Fibroblast of lung (primary cell): ENCODE measurements around the gene DNER. TPM values are rescaled to one million over a fixed set of nuclear protein-coding genes. Genes with fewer than 3 reads are reported as not detected.

Source experiments
- DNase-seq, 2 donors: peaks; one replicate each; pipeline versions ENCODE4 v3.0.0 to v3.0.0-alpha.2; 2010; ENCODE audit warnings: low read depth in 2 of 2
- H2AFZ ChIP-seq: 2 replicates; pipeline ENCODE4 v1.5.1; 2012; ENCODE audit warnings: low read length, control low read depth, inconsistent platforms
- H3K27ac ChIP-seq: 2 replicates; pipeline ENCODE4 v1.5.1; 2011; ENCODE audit warnings: low read length, control low read depth; ENCODE audit not compliant: insufficient read depth
- H3K27me3 ChIP-seq: 2 replicates; pipeline ENCODE4 v1.5.1; 2011; ENCODE audit warnings: mild to moderate bottlenecking, low read length; ENCODE audit not compliant: control insufficient read depth, insufficient read depth
- H3K36me3 ChIP-seq: 2 replicates; pipeline ENCODE4 v1.5.1; 2011; ENCODE audit warnings: low read length; ENCODE audit not compliant: control insufficient read depth, insufficient read depth
- H3K4me1 ChIP-seq: 2 replicates; pipeline ENCODE4 v1.5.1; 2011; ENCODE audit warnings: low read length; ENCODE audit not compliant: control insufficient read depth, insufficient read depth; ENCODE audit errors: extremely low read depth
- H3K4me2 ChIP-seq: 2 replicates; pipeline ENCODE4 v1.5.1; 2011; ENCODE audit warnings: low read length, control low read depth; ENCODE audit not compliant: insufficient read depth; ENCODE audit errors: extremely low read depth
- H3K4me3 ChIP-seq, 4 experiments: fragments of 200-600 bp in 1 of 4; sonication (generic) in 1 of 4; replicated peaks in 1 of 4; 2 replicates each; pipeline ENCODE4 v1.5.1; 2011 to 2016; ENCODE audit warnings: low read length in 4 of 4, low read depth in 3 of 4, mild to moderate bottlenecking in 3 of 4, control low read depth in 2 of 4, inconsistent platforms in 1 of 4, mixed read lengths in 1 of 4; ENCODE audit not compliant: insufficient read depth in 1 of 4; ENCODE audit errors: control extremely low read depth in 1 of 4
- H3K79me2 ChIP-seq: 2 replicates; pipeline ENCODE4 v1.5.1; 2012; ENCODE audit warnings: mild to moderate bottlenecking, low read length, inconsistent platforms; ENCODE audit not compliant: control insufficient read depth, insufficient read depth
- H3K9ac ChIP-seq: 2 replicates; pipeline ENCODE4 v1.5.1; 2011; ENCODE audit warnings: mild to moderate bottlenecking, low read length, control low read depth; ENCODE audit not compliant: insufficient read depth
- H3K9me3 ChIP-seq: 2 replicates; pipeline ENCODE4 v1.5.1; 2012; ENCODE audit warnings: low read depth, low read length; ENCODE audit not compliant: control insufficient read depth, insufficient read depth
- H4K20me1 ChIP-seq: 2 replicates; pipeline ENCODE4 v1.5.1; 2011; ENCODE audit warnings: low read length; ENCODE audit not compliant: control insufficient read depth, insufficient read depth; ENCODE audit errors: extremely low read depth
- EZH2 ChIP-seq: IDR thresholded peaks from 2 replicates; pipeline ENCODE4 v1.5.1; 2012; ENCODE audit warnings: low read length, control low read depth, mild to moderate bottlenecking; ENCODE audit errors: missing control alignments
- polyA plus RNA-seq, 2 donors: library from polyadenylated mRNA; depleted of rRNA in 1 of 2; stranded (reverse) in 1 of 2; unstranded in 1 of 2; fragments of >200 nt; gene quantifications; 2 replicates each; pipeline ENCODE4 v1.2.1, GENCODE V29; 2011 to 2012; ENCODE audit warnings: missing spikeins in 1 of 2
- total RNA-seq: library from RNA; depleted of rRNA; stranded (reverse); fragments of >200 nt; gene quantifications from 2 replicates; pipeline ENCODE4 v1.2.1, GENCODE V29; 2014
- TF ChIP-seq, protein P1 (sequence below), 2 donors: IDR thresholded peaks in 1 of 2; conservative IDR thresholded peaks in 1 of 2; 1 replicate in 1 of 2; 2 replicates in 1 of 2; pipeline ENCODE4 v1.5.1; 2011 to 2012; ENCODE audit warnings: low read length in 2 of 2, control low read depth in 1 of 2, inconsistent platforms in 1 of 2, low read depth in 1 of 2, mild to moderate bottlenecking in 1 of 2

DNER gene
- total and polyA plus RNA-seq, 2 donors (not counting 1 experiment from before 2014, with no cell fraction given), result 0.33 to 0.43 TPM

DNA sequence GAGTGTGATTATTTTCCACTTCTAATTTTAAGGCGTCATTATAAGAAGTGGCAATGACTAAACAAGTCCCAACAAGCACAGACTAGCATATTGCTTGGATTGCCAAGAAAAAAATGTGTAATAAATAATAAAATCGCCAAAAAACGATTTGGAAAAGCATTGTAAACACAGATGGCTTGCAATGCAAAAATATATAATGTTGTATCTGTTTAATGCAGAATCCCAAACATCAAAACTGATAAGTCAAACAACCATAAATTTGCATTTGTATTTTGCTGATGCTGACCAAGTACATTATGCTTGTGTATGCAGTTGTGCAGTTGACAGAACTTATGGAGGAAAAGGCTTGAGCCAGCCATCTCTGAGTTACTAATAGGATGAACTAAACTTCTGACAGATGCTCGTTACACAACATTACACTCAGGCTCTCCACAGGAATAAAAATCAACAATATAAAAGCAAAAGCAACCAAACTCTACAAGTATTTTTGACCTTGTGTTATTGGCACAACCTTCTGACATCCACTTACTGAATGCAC, 68.1 kb downstream of the DNER start:
- Histone ChIP-seq H3K4me3 (no peak overlapping the region), H3K79me2 (no peaks in the 10 kb centered on the region), H3K9me3 (no peaks in the 10 kb centered on the region), H3K36me3 (no peaks in the 10 kb centered on the region), H3K9ac (no peak overlapping the region), H3K27me3 (no peaks in the 10 kb centered on the region), H3K4me2 (no peak overlapping the region), H3K27ac (no peak overlapping the region), H2AFZ (no peak overlapping the region), H4K20me1 (no peaks in the 10 kb centered on the region), H3K4me1 (no peaks in the 10 kb centered on the region)
- DNase-seq, result no peak
- no peak for TF ChIP-seq EZH2
- TF ChIP-seq, protein P1, sequence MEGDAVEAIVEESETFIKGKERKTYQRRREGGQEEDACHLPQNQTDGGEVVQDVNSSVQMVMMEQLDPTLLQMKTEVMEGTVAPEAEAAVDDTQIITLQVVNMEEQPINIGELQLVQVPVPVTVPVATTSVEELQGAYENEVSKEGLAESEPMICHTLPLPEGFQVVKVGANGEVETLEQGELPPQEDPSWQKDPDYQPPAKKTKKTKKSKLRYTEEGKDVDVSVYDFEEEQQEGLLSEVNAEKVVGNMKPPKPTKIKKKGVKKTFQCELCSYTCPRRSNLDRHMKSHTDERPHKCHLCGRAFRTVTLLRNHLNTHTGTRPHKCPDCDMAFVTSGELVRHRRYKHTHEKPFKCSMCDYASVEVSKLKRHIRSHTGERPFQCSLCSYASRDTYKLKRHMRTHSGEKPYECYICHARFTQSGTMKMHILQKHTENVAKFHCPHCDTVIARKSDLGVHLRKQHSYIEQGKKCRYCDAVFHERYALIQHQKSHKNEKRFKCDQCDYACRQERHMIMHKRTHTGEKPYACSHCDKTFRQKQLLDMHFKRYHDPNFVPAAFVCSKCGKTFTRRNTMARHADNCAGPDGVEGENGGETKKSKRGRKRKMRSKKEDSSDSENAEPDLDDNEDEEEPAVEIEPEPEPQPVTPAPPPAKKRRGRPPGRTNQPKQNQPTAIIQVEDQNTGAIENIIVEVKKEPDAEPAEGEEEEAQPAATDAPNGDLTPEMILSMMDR (conservative IDR thresholded peaks at IDR 0.05 in 1 of 2, IDR thresholded peaks at IDR 0.05 in 1 of 2; ENCODE audit: low read depth in 1 of 2, low read length in 2 of 2), result no peak

DNA sequence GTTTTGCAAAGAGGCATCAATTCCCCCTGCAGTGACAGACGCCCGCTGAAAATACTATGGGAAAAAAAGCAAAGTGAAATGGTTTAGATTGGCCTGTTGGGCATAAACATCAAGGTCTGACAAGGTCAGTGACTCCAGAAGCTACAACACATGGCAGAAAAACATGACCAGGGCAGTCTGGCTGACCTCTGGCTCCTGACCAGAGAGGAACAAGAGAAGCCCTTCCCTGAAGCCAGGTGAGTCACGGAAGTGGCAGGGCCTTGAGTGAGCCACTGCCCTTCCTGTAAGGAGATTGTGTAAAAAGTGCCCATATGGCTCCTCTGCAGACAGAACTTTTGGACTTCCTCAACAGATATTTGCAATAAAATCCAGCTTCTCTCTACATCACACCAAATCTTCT, 72.0 kb downstream of the DNER start:
- Histone ChIP-seq H3K27me3 (no peaks in the 10 kb centered on the region), H3K36me3 (no peaks in the 10 kb centered on the region), H4K20me1 (no peaks in the 10 kb centered on the region), H2AFZ (no peak overlapping the region), H3K4me2 (no peak overlapping the region), H3K79me2 (no peaks in the 10 kb centered on the region), H3K9me3 (no peaks in the 10 kb centered on the region), H3K4me3 (no peak overlapping the region), H3K4me1 (no peaks in the 10 kb centered on the region), H3K9ac (no peak overlapping the region), H3K27ac (no peak overlapping the region)
- peak in 1 of 2 donors; percentile 3 for DNase-seq
- TF ChIP-seq EZH2, result no peak
- TF ChIP-seq, protein P1 (conservative IDR thresholded peaks at IDR 0.05 in 1 of 2, IDR thresholded peaks at IDR 0.05 in 1 of 2; ENCODE audit: low read depth in 1 of 2, low read length in 2 of 2), result no peak

DNA sequence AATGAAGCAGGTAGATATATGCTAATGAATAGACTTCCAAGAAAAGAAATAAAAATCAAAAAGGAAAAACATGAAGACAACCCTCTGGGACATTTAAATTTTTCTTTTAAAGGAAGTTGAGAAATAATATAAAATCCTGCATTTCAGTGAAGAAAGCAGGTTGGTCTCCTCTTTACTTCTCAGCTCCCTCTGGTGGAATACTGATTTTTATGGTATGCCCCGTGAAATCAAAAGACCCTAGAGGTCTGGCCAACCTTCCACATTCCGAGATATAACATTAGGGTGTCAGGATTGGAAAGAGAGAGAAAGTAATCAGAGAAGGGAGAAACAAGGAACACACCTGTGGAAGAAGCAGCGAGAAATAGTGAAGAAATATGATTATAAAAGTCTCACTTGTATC, 72.7 kb downstream of the DNER start:
- Histone ChIP-seq H3K4me3 (no peak overlapping the region), H2AFZ (no peak overlapping the region), H3K4me2 (no peak overlapping the region), H3K36me3 (no peaks in the 10 kb centered on the region), H4K20me1 (no peaks in the 10 kb centered on the region), H3K9me3 (no peaks in the 10 kb centered on the region), H3K4me1 (no peaks in the 10 kb centered on the region), H3K79me2 (no peaks in the 10 kb centered on the region), H3K27me3 (no peaks in the 10 kb centered on the region), H3K27ac (no peak overlapping the region), H3K9ac (no peak overlapping the region)
- no peak for DNase-seq
- TF ChIP-seq EZH2, result no peak
- TF ChIP-seq, protein P1 (conservative IDR thresholded peaks at IDR 0.05 in 1 of 2, IDR thresholded peaks at IDR 0.05 in 1 of 2; ENCODE audit: low read depth in 1 of 2, low read length in 2 of 2), result peak in 1 of 2 donors; percentile 12
